ENCODE measurements around the gene TAF5L. TPM values are rescaled to one million over a fixed set of nuclear protein-coding genes. Genes with fewer than 3 reads are reported as not detected.
"Not testable (repeated sequence)": the region's sequence is repeated elsewhere in the genome, so short reads cannot be mapped to it uniquely, and the experiment has no call there.

TAF5L gene
- total RNA-seq, 2 donors from 2014 or later = 14.1 to 25.0 TPM

DNA sequence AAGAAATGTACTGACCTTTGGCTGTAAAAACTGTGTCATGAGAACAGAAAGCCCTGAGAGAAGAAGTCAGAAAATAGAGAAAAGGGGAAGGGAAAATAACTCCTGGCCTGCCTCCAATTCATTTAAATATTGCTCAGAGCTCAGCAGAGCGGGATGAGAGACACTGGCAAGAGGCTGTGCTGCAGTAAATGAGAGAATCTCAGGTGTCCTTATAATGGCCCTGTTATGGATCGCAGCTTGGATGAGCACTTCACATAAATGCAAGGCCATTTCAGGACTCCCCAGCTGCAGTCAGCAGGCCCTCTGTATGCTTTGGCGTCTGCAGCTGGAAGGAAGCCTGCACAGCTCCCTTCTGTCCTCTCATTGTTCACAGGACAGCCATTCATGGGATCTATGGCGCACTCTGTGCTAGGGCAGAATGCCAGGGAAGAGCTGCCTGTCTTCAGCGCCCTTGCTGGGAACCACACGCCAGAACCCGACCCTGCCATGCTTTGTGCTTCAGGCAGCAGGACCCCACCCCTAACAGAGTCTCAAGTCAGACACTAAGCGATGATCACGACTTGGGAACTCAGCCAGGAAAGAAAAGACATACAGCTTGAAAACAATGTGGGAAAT lies 46.8 kb downstream of the TAF5L start:
- Mint-ChIP-seq H3K4me1 (no peaks in the 10 kb centered on the region), H3K36me3 (ENCODE audit: low read depth) (no peaks in the 10 kb centered on the region), H3K4me3 (no peak overlapping the region), H3K9me3 (no peaks in the 10 kb centered on the region), H3K27me3 (peaks cover 7% of the 10 kb centered on the region), H3K27ac (no peak overlapping the region)
- ATAC-seq (replicated peaks) = no peak

DNA sequence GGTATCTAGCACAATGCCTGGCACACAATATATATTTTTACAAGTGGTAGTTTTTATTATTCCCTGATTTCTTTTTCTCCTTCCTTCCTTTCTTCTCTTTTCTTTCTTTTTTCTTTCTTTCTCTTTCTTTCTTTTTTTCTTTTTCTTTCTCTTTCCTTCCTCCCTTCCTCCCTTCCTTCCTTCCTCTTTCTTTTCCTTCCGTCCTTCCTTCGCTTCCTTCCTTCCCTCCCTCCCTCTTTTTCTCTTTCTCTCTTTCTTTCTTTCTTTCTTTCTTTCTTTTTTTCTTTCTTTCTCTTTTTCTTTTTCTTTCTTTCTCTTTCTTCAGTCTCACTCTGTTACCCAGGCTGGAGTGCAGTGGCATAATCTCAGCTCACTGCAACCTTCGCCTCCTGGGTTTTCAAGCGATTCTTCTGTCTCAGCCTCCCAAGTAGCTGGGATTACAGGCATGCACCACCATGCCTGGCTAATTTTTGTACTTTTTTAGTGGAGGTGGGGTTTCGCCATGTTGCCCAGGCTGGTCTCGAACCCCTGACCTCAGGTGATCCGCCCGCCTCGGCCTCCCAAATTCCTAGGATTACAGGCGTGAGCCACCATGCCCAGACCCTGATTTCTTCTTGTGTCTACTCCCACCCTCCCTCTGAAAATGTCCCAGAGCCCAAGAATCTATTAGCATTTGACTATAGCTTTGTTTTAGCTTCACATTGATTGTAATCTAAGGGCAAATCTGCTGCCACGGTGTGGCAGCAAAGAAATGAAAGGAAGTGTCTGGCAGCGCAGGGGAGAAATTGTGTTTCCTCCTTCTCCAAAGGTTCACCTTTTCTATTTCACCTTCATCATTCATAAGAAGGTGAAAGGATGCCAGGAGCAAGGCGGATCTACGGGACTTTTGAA lies 47.5 kb downstream of the TAF5L start:
- Mint-ChIP-seq H3K9me3 (no peaks in the 10 kb centered on the region), H3K4me3 (no peak overlapping the region), H3K4me1 (no peaks in the 10 kb centered on the region), H3K27me3 (peaks cover 7% of the 10 kb centered on the region), H3K27ac (no peak overlapping the region), H3K36me3 (ENCODE audit: low read depth) (no peaks in the 10 kb centered on the region)
- ATAC-seq (replicated peaks) = no peak

- Mint-ChIP-seq H3K36me3 (ENCODE audit: low read depth) (no peaks in the 10 kb centered on the region), H3K27ac (no peak overlapping the region), H3K4me1 (no peaks in the 10 kb centered on the region), H3K4me3 (no peak overlapping the region), H3K9me3 (no peaks in the 10 kb centered on the region), H3K27me3 (peaks cover 7% of the 10 kb centered on the region)
- no peak for ATAC-seq (replicated peaks)
These were observed 51.1 kb downstream of the TAF5L start for GRCh38 chr1:229574679-229575442.

DNA sequence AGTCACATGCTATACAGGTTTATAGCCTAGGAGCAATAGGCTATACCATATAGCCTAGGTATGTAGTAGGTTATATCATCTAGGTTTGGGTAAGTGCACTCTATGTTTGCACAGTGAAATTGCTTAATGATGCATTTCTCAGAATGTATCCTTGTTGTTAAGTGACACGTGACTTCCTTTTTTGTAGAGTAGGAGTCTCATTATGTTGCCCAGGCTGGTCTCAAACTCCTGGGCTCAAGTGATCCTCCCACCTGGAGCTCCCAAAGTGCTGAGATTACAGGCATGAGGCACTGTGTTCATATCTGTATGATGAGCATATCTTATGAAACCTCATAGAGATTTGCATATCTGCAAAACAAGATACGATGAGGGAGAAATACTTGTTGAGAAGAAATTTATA lies 53.6 kb downstream of the TAF5L start:
- peak; percentile 70 for ATAC-seq (replicated peaks)
- H3K4me3 Mint-ChIP-seq = no peak overlapping the region
- H3K36me3 Mint-ChIP-seq (ENCODE audit: low read depth) = no peaks in the 10 kb centered on the region
- H3K4me1 Mint-ChIP-seq = no peaks in the 10 kb centered on the region
- no peaks in the 10 kb centered on the region for H3K27me3 Mint-ChIP-seq
- no peaks in the 10 kb centered on the region for H3K9me3 Mint-ChIP-seq
- H3K27ac Mint-ChIP-seq = no peak overlapping the region

DNA sequence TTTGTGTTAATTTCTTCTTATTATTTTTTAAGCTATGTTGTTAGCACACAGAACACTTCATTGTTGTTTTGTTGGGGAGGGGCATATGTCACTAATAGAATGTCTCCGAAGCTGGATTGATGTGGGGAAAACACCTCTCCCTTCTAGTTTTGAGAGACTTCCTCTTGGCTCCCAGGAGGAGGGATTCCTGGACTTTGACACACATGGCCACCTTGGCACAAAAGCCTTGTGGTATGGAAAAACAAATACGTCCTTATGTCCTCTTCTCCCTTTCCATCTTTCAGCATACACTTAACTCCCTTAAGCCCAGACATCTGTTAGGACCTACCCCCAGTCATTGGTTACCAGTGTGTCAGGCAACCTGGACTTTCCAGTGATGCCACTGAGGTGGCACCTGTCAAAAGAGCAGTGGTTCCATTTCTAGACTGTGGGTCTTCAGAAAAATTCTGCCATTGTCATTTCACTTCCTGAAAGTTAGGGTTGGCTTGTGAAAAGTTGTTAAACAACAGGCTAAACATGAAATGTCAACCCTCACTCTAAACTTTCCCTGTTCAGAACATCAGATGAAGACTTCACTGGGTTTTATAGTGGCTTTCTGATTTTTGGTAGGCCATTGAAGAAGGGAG lies 54.9 kb downstream of the TAF5L start:
- no peak overlapping the region for H3K4me3 Mint-ChIP-seq
- H3K36me3 Mint-ChIP-seq (ENCODE audit: low read depth) = no peaks in the 10 kb centered on the region
- H3K4me1 Mint-ChIP-seq = no peaks in the 10 kb centered on the region
- H3K9me3 Mint-ChIP-seq = no peaks in the 10 kb centered on the region
- ATAC-seq (replicated peaks) = no peak
- no peak overlapping the region for H3K27ac Mint-ChIP-seq
- H3K27me3 Mint-ChIP-seq = no peaks in the 10 kb centered on the region

GRCh38 chr1:229570305-229570704 lies 55.6 kb downstream of the TAF5L start:
- Mint-ChIP-seq H3K9me3 (no peaks in the 10 kb centered on the region), H3K4me3 (no peak overlapping the region), H3K27me3 (no peaks in the 10 kb centered on the region), H3K36me3 (ENCODE audit: low read depth) (no peaks in the 10 kb centered on the region), H3K27ac (no peak overlapping the region), H3K4me1 (no peaks in the 10 kb centered on the region)
- ATAC-seq (replicated peaks) = no peak

GRCh38 chr1:229567109-229567868 lies 58.6 kb downstream of the TAF5L start:
- H3K9me3 Mint-ChIP-seq = no peaks in the 10 kb centered on the region
- H3K36me3 Mint-ChIP-seq (ENCODE audit: low read depth) = no peaks in the 10 kb centered on the region
- H3K27me3 Mint-ChIP-seq = no peaks in the 10 kb centered on the region
- ATAC-seq (replicated peaks) = no peak
- H3K27ac Mint-ChIP-seq = no peak overlapping the region
- H3K4me3 Mint-ChIP-seq = no peak overlapping the region
- H3K4me1 Mint-ChIP-seq = no peaks in the 10 kb centered on the region

- ATAC-seq (replicated peaks) = no peak
- peaks cover 9% of the 10 kb centered on the region for H3K4me1 Mint-ChIP-seq
- no peaks in the 10 kb centered on the region for H3K36me3 Mint-ChIP-seq (ENCODE audit: low read depth)
- H3K4me3 Mint-ChIP-seq = no peak overlapping the region
- H3K9me3 Mint-ChIP-seq = no peaks in the 10 kb centered on the region
- no peaks in the 10 kb centered on the region for H3K27me3 Mint-ChIP-seq
- H3K27ac Mint-ChIP-seq = no peak overlapping the region
These were observed 62.2 kb downstream of the TAF5L start for GRCh38 chr1:229563701-229564100.

GRCh38 chr1:229563241-229563640 lies 62.7 kb downstream of the TAF5L start:
- no peak for ATAC-seq (replicated peaks)
- no peak overlapping the region for H3K4me3 Mint-ChIP-seq
- no peak overlapping the region for H3K27ac Mint-ChIP-seq
- no peaks in the 10 kb centered on the region for H3K36me3 Mint-ChIP-seq (ENCODE audit: low read depth)
- no peaks in the 10 kb centered on the region for H3K27me3 Mint-ChIP-seq
- H3K9me3 Mint-ChIP-seq = no peaks in the 10 kb centered on the region
- peaks cover 9% of the 10 kb centered on the region for H3K4me1 Mint-ChIP-seq

- Mint-ChIP-seq H3K4me1 (peaks cover 9% of the 10 kb centered on the region), H3K27ac (no peak overlapping the region), H3K36me3 (ENCODE audit: low read depth) (no peaks in the 10 kb centered on the region), H3K4me3 (no peak overlapping the region), H3K27me3 (no peaks in the 10 kb centered on the region), H3K9me3 (no peaks in the 10 kb centered on the region)
- ATAC-seq (replicated peaks) = no peak
These were observed 63.2 kb downstream of the TAF5L start for GRCh38 chr1:229562686-229563085.

DNA sequence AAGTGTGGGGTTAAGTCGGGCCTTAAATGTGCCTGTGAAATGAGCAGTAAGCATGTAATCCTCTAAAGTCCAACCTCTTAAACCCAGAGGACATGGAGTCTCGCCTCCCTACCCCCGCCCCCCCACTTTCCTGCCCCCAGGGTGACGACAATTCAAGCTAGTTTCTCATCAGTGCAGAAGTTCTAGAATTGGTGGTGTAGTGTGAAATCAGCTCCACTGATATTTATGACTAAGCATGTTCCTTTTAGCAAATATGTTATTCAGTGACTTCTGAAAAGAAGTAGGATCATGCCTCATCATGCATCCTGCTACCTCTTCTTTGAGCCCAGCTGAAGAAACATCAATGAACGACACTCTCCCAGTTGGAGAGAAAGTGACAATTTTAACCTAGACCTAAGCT lies 64.8 kb downstream of the TAF5L start:
- Mint-ChIP-seq H3K27me3 (no peaks in the 10 kb centered on the region), H3K27ac (no peak overlapping the region), H3K9me3 (no peaks in the 10 kb centered on the region), H3K36me3 (ENCODE audit: low read depth) (peaks cover 7% of the 10 kb centered on the region), H3K4me1 (peaks cover 20% of the 10 kb centered on the region), H3K4me3 (no peak overlapping the region)
- no peak for ATAC-seq (replicated peaks)

- peak overlapping the region; percentile 87 for H3K4me3 Mint-ChIP-seq
These were observed 65.8 kb downstream of the TAF5L start for GRCh38 chr1:229560124-229560523.

DNA sequence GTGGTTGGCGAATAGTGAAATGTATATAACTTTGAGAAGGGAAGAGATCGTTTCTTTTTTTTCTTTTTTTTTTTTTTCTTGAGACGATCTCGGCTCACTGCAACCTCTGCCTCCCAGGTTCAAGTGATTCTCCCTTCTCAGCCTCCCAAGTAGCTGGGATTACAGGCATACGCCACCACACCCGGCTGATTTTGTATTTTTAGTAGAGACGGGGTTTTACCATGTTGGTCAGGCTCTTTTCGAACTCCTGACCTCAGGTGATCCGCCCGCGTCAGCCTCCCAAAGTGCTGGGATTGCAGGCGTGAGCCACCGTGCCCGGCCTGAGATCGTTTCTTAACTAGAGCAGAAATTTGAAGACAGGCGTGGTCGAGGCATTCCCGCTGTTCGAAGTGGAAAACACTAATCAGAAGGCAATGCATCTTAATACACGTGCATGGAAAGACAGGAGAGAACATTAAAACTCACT lies 66.6 kb downstream of the TAF5L start:
- Mint-ChIP-seq H3K27ac (peak overlapping the region; percentile 54), H3K4me3 (peak overlapping the region; percentile 87), H3K4me1 (peaks cover 27% of the 10 kb centered on the region)
- not testable (repeated sequence) for H3K27me3 Mint-ChIP-seq; H3K9me3 Mint-ChIP-seq; ATAC-seq (replicated peaks); H3K36me3 Mint-ChIP-seq (ENCODE audit: low read depth)

More at GRCh38 chr1:229560124-229560523, 65.8 kb downstream of the TAF5L start:
- H3K4me1 Mint-ChIP-seq = peaks cover 24% of the 10 kb centered on the region
- H3K27me3 Mint-ChIP-seq; H3K9me3 Mint-ChIP-seq; H3K27ac Mint-ChIP-seq; ATAC-seq (replicated peaks); H3K36me3 Mint-ChIP-seq (ENCODE audit: low read depth): not testable (repeated sequence)
